ENCODE measurements around the gene ENTR1.

DNA sequence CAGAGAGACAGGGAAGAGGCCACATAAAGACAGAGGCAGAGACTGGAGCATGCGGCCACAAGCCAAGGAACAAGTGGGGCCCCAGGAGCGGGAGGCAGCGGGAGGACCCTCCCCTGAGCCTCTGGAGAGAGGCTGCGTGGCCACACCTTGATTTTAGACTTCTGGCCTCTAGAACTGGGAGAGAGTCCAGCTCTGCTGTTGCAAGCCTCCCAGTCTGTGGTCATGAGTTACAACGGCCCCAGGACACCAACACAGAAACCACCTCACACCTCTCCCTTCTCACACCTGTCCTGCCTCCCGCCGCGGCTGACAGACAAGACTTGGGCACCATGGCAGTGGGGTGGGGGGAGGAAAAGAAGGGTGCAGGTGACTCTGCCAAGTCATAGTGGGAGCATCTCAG is 27.0 kb upstream of the ENTR1 start:
- TF ChIP-seq ZNF664 (tag by site-specific recombination; IDR thresholded peaks at IDR 0.05) (no peak), ZNF48 (tag by site-specific recombination; IDR thresholded peaks at IDR 0.05) (no peak), IKZF3 (tag by site-specific recombination; IDR thresholded peaks at IDR 0.05) (no peak), ZNF549 (tag by site-specific recombination; IDR thresholded peaks at IDR 0.05) (no peak), ZNF514 (tag by site-specific recombination; IDR thresholded peaks at IDR 0.05) (no peak), TRIM28 (IDR thresholded peaks at IDR 0.05; ENCODE audit: borderline replicate concordance, low read length) (no peak), ZNF266 (tag by site-specific recombination; IDR thresholded peaks at IDR 0.05; ENCODE audit: low read depth) (no peak), ZNF792 (tag by site-specific recombination; IDR thresholded peaks at IDR 0.05) (no peak)
- TF ChIP-seq, protein P1, sequence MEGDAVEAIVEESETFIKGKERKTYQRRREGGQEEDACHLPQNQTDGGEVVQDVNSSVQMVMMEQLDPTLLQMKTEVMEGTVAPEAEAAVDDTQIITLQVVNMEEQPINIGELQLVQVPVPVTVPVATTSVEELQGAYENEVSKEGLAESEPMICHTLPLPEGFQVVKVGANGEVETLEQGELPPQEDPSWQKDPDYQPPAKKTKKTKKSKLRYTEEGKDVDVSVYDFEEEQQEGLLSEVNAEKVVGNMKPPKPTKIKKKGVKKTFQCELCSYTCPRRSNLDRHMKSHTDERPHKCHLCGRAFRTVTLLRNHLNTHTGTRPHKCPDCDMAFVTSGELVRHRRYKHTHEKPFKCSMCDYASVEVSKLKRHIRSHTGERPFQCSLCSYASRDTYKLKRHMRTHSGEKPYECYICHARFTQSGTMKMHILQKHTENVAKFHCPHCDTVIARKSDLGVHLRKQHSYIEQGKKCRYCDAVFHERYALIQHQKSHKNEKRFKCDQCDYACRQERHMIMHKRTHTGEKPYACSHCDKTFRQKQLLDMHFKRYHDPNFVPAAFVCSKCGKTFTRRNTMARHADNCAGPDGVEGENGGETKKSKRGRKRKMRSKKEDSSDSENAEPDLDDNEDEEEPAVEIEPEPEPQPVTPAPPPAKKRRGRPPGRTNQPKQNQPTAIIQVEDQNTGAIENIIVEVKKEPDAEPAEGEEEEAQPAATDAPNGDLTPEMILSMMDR (tag by site-specific recombination; IDR thresholded peaks at IDR 0.05) = no peak
- TF ChIP-seq, protein P2, sequence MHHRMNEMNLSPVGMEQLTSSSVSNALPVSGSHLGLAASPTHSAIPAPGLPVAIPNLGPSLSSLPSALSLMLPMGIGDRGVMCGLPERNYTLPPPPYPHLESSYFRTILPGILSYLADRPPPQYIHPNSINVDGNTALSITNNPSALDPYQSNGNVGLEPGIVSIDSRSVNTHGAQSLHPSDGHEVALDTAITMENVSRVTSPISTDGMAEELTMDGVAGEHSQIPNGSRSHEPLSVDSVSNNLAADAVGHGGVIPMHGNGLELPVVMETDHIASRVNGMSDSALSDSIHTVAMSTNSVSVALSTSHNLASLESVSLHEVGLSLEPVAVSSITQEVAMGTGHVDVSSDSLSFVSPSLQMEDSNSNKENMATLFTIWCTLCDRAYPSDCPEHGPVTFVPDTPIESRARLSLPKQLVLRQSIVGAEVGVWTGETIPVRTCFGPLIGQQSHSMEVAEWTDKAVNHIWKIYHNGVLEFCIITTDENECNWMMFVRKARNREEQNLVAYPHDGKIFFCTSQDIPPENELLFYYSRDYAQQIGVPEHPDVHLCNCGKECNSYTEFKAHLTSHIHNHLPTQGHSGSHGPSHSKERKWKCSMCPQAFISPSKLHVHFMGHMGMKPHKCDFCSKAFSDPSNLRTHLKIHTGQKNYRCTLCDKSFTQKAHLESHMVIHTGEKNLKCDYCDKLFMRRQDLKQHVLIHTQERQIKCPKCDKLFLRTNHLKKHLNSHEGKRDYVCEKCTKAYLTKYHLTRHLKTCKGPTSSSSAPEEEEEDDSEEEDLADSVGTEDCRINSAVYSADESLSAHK (tag by site-specific recombination; IDR thresholded peaks at IDR 0.05) = no peak
- TF ChIP-seq, protein P3, sequence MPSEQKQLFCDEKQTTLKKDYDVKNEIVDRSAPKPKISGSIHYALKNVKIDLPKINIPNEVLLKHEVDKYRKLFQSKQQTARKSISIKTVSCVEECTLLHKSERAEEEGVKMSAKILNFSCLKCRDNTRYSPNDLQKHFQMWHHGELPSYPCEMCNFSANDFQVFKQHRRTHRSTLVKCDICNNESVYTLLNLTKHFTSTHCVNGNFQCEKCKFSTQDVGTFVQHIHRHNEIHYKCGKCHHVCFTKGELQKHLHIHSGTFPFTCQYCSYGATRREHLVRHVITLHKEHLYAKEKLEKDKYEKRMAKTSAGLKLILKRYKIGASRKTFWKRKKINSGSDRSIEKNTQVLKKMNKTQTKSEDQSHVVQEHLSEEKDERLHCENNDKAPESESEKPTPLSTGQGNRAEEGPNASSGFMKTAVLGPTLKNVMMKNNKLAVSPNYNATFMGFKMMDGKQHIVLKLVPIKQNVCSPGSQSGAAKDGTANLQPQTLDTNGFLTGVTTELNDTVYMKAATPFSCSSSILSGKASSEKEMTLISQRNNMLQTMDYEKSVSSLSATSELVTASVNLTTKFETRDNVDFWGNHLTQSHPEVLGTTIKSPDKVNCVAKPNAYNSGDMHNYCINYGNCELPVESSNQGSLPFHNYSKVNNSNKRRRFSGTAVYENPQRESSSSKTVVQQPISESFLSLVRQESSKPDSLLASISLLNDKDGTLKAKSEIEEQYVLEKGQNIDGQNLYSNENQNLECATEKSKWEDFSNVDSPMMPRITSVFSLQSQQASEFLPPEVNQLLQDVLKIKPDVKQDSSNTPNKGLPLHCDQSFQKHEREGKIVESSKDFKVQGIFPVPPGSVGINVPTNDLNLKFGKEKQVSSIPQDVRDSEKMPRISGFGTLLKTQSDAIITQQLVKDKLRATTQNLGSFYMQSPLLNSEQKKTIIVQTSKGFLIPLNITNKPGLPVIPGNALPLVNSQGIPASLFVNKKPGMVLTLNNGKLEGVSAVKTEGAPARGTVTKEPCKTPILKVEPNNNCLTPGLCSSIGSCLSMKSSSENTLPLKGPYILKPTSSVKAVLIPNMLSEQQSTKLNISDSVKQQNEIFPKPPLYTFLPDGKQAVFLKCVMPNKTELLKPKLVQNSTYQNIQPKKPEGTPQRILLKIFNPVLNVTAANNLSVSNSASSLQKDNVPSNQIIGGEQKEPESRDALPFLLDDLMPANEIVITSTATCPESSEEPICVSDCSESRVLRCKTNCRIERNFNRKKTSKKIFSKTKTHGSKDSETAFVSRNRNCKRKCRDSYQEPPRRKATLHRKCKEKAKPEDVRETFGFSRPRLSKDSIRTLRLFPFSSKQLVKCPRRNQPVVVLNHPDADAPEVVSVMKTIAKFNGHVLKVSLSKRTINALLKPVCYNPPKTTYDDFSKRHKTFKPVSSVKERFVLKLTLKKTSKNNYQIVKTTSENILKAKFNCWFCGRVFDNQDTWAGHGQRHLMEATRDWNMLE (tag by site-specific recombination; conservative IDR thresholded peaks at IDR 0.05; ENCODE audit: low read depth) = no peak

All from HEK293 (cell line).